ENCODE measurements around the gene MCF2L. TPM values are rescaled to one million over a fixed set of nuclear protein-coding genes. Genes with fewer than 3 reads are reported as not detected.

MCF2L gene
- polyA plus RNA-seq, 1 donor (not counting 4 experiments of a cell fraction or from before 2014, with no cell fraction given): 0.14 TPM

- Histone ChIP-seq H3K9me3 (ENCODE audit: control insufficient read depth, low read depth, low read length) (no peaks in the 10 kb centered on the region), H4K20me1 (ENCODE audit: control insufficient read depth, extremely low read depth, insufficient read depth, low read length) (no peaks in the 10 kb centered on the region), H3K9ac (ENCODE audit: control insufficient read depth, extremely low read depth, insufficient read depth, low read length) (no peak overlapping the region), H3K79me2 (ENCODE audit: control insufficient read depth, insufficient read depth, low read length) (no peaks in the 10 kb centered on the region), H3K9me1 (ENCODE audit: control insufficient read depth, extremely low read depth, insufficient read depth, low read length) (no peaks in the 10 kb centered on the region), H3K27me3 (ENCODE audit: control insufficient read depth, extremely low read depth, insufficient read depth, low read length) (peaks cover 50% of the 10 kb centered on the region), H2AFZ (ENCODE audit: control insufficient read depth, low read length) (no peak overlapping the region), H3K36me3 (ENCODE audit: control insufficient read depth in 2 of 2, extremely low read depth in 1 of 2, insufficient read depth in 2 of 2, low read length in 2 of 2) (no peaks in the 10 kb centered on the region), H3K4me1 (ENCODE audit: control insufficient read depth, extremely low read depth, insufficient read depth, low read length) (no peaks in the 10 kb centered on the region), H3K4me3 (ENCODE audit: control insufficient read depth in 2 of 3, extremely low read depth in 1 of 3, insufficient read depth in 2 of 3, low read depth in 1 of 3, low read length in 3 of 3) (no peak overlapping the region), H3K4me2 (ENCODE audit: control insufficient read depth, extremely low read depth, insufficient read depth, low read depth, low read length) (no peak overlapping the region), H3K27ac (ENCODE audit: control insufficient read depth, insufficient read depth, low read length) (no peak overlapping the region)
- FAIRE-seq (no peak), DNase-seq (ENCODE audit: low read depth, low spot score) (no peak)
- dilution Hi-C loops (cut with MboI; ENCODE audit: extremely low pct_ligation_motif_present, low sequenced_read_pairs): no loop called here
- TF ChIP-seq EZH2 (IDR thresholded peaks at IDR 0.05; ENCODE audit: low read length): no peak
- no peak for TF ChIP-seq CTCF (optimal IDR thresholded peaks at IDR 0.05 in 1 of 3, IDR thresholded peaks at IDR 0.05 in 1 of 3, conservative IDR thresholded peaks at IDR 0.05 in 1 of 3; ENCODE audit: extremely low read depth in 1 of 3, insufficient read depth in 2 of 3, low read length in 3 of 3)
These were observed 35.1 kb downstream of the MCF2L start for GRCh38 chr13:113004126-113004525.

GRCh38 chr13:113005076-113005865 lies 36.3 kb downstream of the MCF2L start:
- H4K20me1 ChIP-seq (ENCODE audit: control insufficient read depth, extremely low read depth, insufficient read depth, low read length): no peaks in the 10 kb centered on the region
- H3K27ac ChIP-seq (ENCODE audit: control insufficient read depth, insufficient read depth, low read length): no peak overlapping the region
- peaks cover 40% of the 10 kb centered on the region for H3K27me3 ChIP-seq (ENCODE audit: control insufficient read depth, extremely low read depth, insufficient read depth, low read length)
- H3K4me3 ChIP-seq (ENCODE audit: control insufficient read depth in 2 of 3, extremely low read depth in 1 of 3, insufficient read depth in 2 of 3, low read depth in 1 of 3, low read length in 3 of 3): no peak overlapping the region
- no peaks in the 10 kb centered on the region for H3K9me3 ChIP-seq (ENCODE audit: control insufficient read depth, low read depth, low read length)
- no peaks in the 10 kb centered on the region for H3K36me3 ChIP-seq (ENCODE audit: control insufficient read depth in 2 of 2, extremely low read depth in 1 of 2, insufficient read depth in 2 of 2, low read length in 2 of 2)
- no peak for DNase-seq (ENCODE audit: low read depth, low spot score)
- no peak overlapping the region for H3K9ac ChIP-seq (ENCODE audit: control insufficient read depth, extremely low read depth, insufficient read depth, low read length)
- H3K79me2 ChIP-seq (ENCODE audit: control insufficient read depth, insufficient read depth, low read length): no peaks in the 10 kb centered on the region
- TF ChIP-seq CTCF (optimal IDR thresholded peaks at IDR 0.05 in 1 of 3, IDR thresholded peaks at IDR 0.05 in 1 of 3, conservative IDR thresholded peaks at IDR 0.05 in 1 of 3; ENCODE audit: extremely low read depth in 1 of 3, insufficient read depth in 2 of 3, low read length in 3 of 3) (no peak), EZH2 (IDR thresholded peaks at IDR 0.05; ENCODE audit: low read length) (no peak)
- no peak overlapping the region for H3K4me2 ChIP-seq (ENCODE audit: control insufficient read depth, extremely low read depth, insufficient read depth, low read depth, low read length)
- H3K4me1 ChIP-seq (ENCODE audit: control insufficient read depth, extremely low read depth, insufficient read depth, low read length): no peaks in the 10 kb centered on the region
- FAIRE-seq: no peak
- H3K9me1 ChIP-seq (ENCODE audit: control insufficient read depth, extremely low read depth, insufficient read depth, low read length): no peaks in the 10 kb centered on the region
- dilution Hi-C loops (cut with MboI; ENCODE audit: extremely low pct_ligation_motif_present, low sequenced_read_pairs): no loop called here
- H2AFZ ChIP-seq (ENCODE audit: control insufficient read depth, low read length): no peak overlapping the region

Measured in keratinocyte (primary cell).